ENCODE data around the gene DNAJC3.

GRCh38 chr13:95707442-95708390 is 30.8 kb downstream of the DNAJC3 start:
- no peak for TF ChIP-seq SIN3A (IDR thresholded peaks at IDR 0.05; ENCODE audit: borderline replicate concordance, insufficient read depth, low read length)
- TF ChIP-seq POLR2AphosphoS5 (IDR thresholded peaks at IDR 0.05; ENCODE audit: low read depth, low read length) = no peak
- no peak for TF ChIP-seq TAF1 (IDR thresholded peaks at IDR 0.05; ENCODE audit: borderline replicate concordance, insufficient read depth, low read length)
- TF ChIP-seq REST (IDR thresholded peaks at IDR 0.05; ENCODE audit: insufficient read depth in 1 of 2, low read depth in 2 of 2, low read length in 2 of 2) = no peak
- no peak for TF ChIP-seq FOXP2 (optimal IDR thresholded peaks at IDR 0.05; ENCODE audit: borderline replicate concordance, extremely low read depth, extremely low read length, insufficient read depth)
